Sigmoid colon (tissue), 4 donors: ENCODE results near the gene SLC45A3.

Experiments
- CTCF ChIP-seq, 4 experiments: fragments of 450-650 bp in 3 of 4; fragments of 200-600 bp in 1 of 4; IDR thresholded peaks; one replicate each; pipeline ENCODE4 v1.5.1; 2016 to 2019; ENCODE audit warnings: antibody characterized with exemption in 4 of 4, mild to moderate bottlenecking in 3 of 4, moderate library complexity in 2 of 4
- POLR2A ChIP-seq, 2 donors: fragments of 450-650 bp; IDR thresholded peaks; one replicate each; pipeline ENCODE4 v1.6.1; 2016; ENCODE audit warnings: antibody characterized with exemption in 2 of 2, mild to moderate bottlenecking in 2 of 2, moderate library complexity in 2 of 2
- POLR2AphosphoS5 ChIP-seq, 4 donors: sonication (generic); formaldehyde crosslinking; IDR thresholded peaks; one replicate each; pipeline ENCODE4 v1.6.1; 2017; ENCODE audit warnings: antibody characterized with exemption in 4 of 4

- TF ChIP-seq CTCF (IDR thresholded peaks at IDR 0.05) = no peak
- TF ChIP-seq POLR2AphosphoS5 (IDR thresholded peaks at IDR 0.05) = no peak
- no peak for TF ChIP-seq POLR2A (IDR thresholded peaks at IDR 0.05)
Measured at GRCh38 chr1:205633421-205633976, 46.8 kb downstream of the SLC45A3 start.
